PC-3 (cell line): ENCODE data around the gene WIPF3.

ENCODE experiments used
- CTCF ChIP-seq: fragments of 300-600 bp; sonication (generic); conservative IDR thresholded peaks from 2 replicates; pipeline ENCODE4 v1.5.1; 2017; ENCODE audit warnings: antibody characterized with exemption, low read depth, mild to moderate bottlenecking, low read length
- EZH2 ChIP-seq: fragments of 300-600 bp; sonication (generic); IDR thresholded peaks from one replicate; pipeline ENCODE4 v1.6.1; 2017; ENCODE audit warnings: antibody characterized with exemption, mild to moderate bottlenecking, low read length; ENCODE audit not compliant: unreplicated experiment

- no peak for TF ChIP-seq CTCF
- no peak for TF ChIP-seq EZH2
These were observed 35.8 kb downstream of the WIPF3 start for GRCh38 chr7:29841926-29842701.
